OCI-LY3 (cell line): ENCODE measurements around the gene JDP2.

Experiments
- H2AFZ ChIP-seq: fragments of 200-600, 300-600 bp; shearing (Covaris generic); 2 replicates; pipeline ENCODE4 v1.6.0; 2014; ENCODE audit warnings: antibody characterized with exemption, low read depth, low read length
- H3K27ac ChIP-seq: fragments of 200-600, 300-600 bp; sonication (generic); 2 replicates; pipeline ENCODE4 v1.5.1; 2014; ENCODE audit warnings: mild to moderate bottlenecking, low read length, moderate library complexity, mixed read lengths
- H3K27me3 ChIP-seq: fragments of 200-600, 300-600 bp; sonication (generic); 2 replicates; pipeline ENCODE4 v1.6.1; 2014; ENCODE audit warnings: low read depth, low read length, mixed read lengths
- H3K36me3 ChIP-seq: fragments of 200-600, 300-600 bp; sonication (generic); replicated peaks from 2 replicates; pipeline ENCODE3; 2014; ENCODE audit warnings: low read depth, low read length, mixed read lengths
- H3K4me1 ChIP-seq: fragments of 300-600, 200-600 bp; sonication (generic); 2 replicates; pipeline ENCODE4 v1.6.1; 2014; ENCODE audit warnings: low read length, mixed read lengths
- H3K4me2 ChIP-seq: fragments of 200-600, 300-600 bp; sonication (generic); 2 replicates; pipeline ENCODE4 v1.6.1; 2014; ENCODE audit warnings: low read length, mixed read lengths
- H3K4me3 ChIP-seq: fragments of 300-600, 200-600 bp; sonication (generic); 2 replicates; pipeline ENCODE4 v1.5.1; 2014; ENCODE audit warnings: antibody characterized with exemption, mild to moderate bottlenecking, low read length, moderate library complexity
- H3K79me2 ChIP-seq: fragments of 300-600, 200-600 bp; shearing (Covaris generic); 2 replicates; pipeline ENCODE4 v1.6.1; 2014; ENCODE audit warnings: mild to moderate bottlenecking, low read length, mixed read lengths
- H3K9ac ChIP-seq: fragments of 300-600, 200-600 bp; shearing (Covaris generic); 2 replicates; pipeline ENCODE4 v1.6.0; 2014; ENCODE audit warnings: mild to moderate bottlenecking, low read length, moderate library complexity
- H3K9me3 ChIP-seq: fragments of 200-600, 300-600 bp; shearing (Covaris generic); 2 replicates; pipeline ENCODE4 v1.6.1; 2014; ENCODE audit warnings: low read length, mixed read lengths; ENCODE audit not compliant: insufficient read depth
- H4K20me1 ChIP-seq: fragments of 200-600, 300-600 bp; sonication (generic); 2 replicates; pipeline ENCODE4 v1.6.1; 2016; ENCODE audit warnings: low read length, mixed read lengths; ENCODE audit not compliant: insufficient read depth
- EZH2phosphoT487 ChIP-seq: fragments of 200-600 bp; shearing (Covaris generic); IDR thresholded peaks from 2 replicates; pipeline ENCODE4 v1.6.1; 2018; ENCODE audit warnings: antibody characterized with exemption, mixed run types, low read depth
- TF ChIP-seq, protein P1 (sequence below): fragments of 200-600, 300-600 bp; sonication (generic); IDR thresholded peaks from 2 replicates; pipeline ENCODE4 v1.5.1; 2014; ENCODE audit warnings: antibody characterized with exemption, low read length, low read depth

JDP2 gene

GRCh38 chr14:75459099-75459741, 31.4 kb downstream of the JDP2 start:
- H4K20me1 ChIP-seq = peaks cover 98% of the 10 kb centered on the region
- no peak overlapping the region for H3K9ac ChIP-seq

DNA sequence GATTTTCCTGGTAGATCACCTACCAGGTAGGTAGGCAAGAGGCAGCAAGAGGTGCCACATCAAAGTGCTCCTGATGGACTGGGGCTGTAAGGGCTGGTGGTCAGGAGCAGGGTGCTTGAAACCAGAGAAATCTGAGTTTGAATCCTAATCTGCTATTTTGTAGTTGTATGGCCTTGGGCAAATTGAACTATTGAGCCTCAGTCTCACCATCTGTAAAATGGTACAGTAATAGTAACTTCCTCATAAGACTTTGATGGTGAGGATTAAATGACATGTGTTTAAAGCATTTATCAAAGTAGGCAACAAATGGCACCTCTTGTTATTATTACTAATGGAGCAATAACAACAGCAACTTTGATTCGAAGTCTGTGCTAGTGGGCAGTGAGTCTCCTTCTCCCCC, 32.0 kb downstream of the JDP2 start:
- Histone ChIP-seq H3K9ac (no peak overlapping the region), H3K79me2 (peaks cover 97% of the 10 kb centered on the region), H3K4me2 (no peak overlapping the region), H3K4me3 (no peak overlapping the region), H3K27me3 (no peaks in the 10 kb centered on the region), H2AFZ (no peak overlapping the region), H3K4me1 (no peaks in the 10 kb centered on the region), H4K20me1 (peaks cover 98% of the 10 kb centered on the region), H3K27ac (no peak overlapping the region), H3K36me3 (peaks cover 97% of the 10 kb centered on the region), H3K9me3 (no peaks in the 10 kb centered on the region)
- TF ChIP-seq, protein P1, sequence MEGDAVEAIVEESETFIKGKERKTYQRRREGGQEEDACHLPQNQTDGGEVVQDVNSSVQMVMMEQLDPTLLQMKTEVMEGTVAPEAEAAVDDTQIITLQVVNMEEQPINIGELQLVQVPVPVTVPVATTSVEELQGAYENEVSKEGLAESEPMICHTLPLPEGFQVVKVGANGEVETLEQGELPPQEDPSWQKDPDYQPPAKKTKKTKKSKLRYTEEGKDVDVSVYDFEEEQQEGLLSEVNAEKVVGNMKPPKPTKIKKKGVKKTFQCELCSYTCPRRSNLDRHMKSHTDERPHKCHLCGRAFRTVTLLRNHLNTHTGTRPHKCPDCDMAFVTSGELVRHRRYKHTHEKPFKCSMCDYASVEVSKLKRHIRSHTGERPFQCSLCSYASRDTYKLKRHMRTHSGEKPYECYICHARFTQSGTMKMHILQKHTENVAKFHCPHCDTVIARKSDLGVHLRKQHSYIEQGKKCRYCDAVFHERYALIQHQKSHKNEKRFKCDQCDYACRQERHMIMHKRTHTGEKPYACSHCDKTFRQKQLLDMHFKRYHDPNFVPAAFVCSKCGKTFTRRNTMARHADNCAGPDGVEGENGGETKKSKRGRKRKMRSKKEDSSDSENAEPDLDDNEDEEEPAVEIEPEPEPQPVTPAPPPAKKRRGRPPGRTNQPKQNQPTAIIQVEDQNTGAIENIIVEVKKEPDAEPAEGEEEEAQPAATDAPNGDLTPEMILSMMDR = no peak
- no peak for TF ChIP-seq EZH2phosphoT487

More at GRCh38 chr14:75459099-75459741, 31.4 kb downstream of the JDP2 start:
- TF ChIP-seq, protein P1 = no peak
- no peak for TF ChIP-seq EZH2phosphoT487
- H3K27me3 ChIP-seq = no peaks in the 10 kb centered on the region
- no peak overlapping the region for H3K4me2 ChIP-seq
- H3K27ac ChIP-seq = no peak overlapping the region
- H3K79me2 ChIP-seq = peaks cover 97% of the 10 kb centered on the region
- no peaks in the 10 kb centered on the region for H3K4me1 ChIP-seq
- peaks cover 97% of the 10 kb centered on the region for H3K36me3 ChIP-seq
- H3K9me3 ChIP-seq = no peaks in the 10 kb centered on the region
- H2AFZ ChIP-seq = no peak overlapping the region
- H3K4me3 ChIP-seq = no peak overlapping the region

DNA sequence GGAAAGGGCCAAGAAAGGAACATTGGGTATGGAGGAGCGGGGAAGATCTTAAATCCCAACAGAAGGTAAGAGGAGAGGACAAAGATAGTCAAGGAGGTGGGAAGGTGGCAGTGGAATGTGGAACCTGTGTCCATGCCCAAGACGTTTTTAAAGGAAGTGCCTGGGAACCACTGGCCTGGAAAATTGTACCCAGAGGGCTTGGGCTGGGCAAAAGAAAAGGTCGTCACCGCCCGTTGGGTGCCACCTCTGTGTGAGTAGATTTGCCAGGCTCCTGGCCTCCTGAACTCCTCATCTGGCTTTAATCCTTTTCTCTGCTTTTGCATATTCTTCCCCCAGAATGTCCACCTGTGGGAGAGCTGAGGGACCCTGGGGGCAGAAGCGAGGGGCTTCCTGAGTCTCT, 32.6 kb downstream of the JDP2 start:
- Histone ChIP-seq H3K4me2 (no peak overlapping the region), H3K27ac (no peak overlapping the region), H3K4me1 (no peaks in the 10 kb centered on the region), H4K20me1 (peaks cover 97% of the 10 kb centered on the region), H3K79me2 (peaks cover 97% of the 10 kb centered on the region), H2AFZ (no peak overlapping the region), H3K27me3 (no peaks in the 10 kb centered on the region), H3K36me3 (peaks cover 96% of the 10 kb centered on the region), H3K9ac (no peak overlapping the region), H3K9me3 (no peaks in the 10 kb centered on the region), H3K4me3 (no peak overlapping the region)
- TF ChIP-seq, protein P1 = no peak
- TF ChIP-seq EZH2phosphoT487 = no peak

GRCh38 chr14:75461303-75461702, 33.5 kb downstream of the JDP2 start:
- no peak for TF ChIP-seq EZH2phosphoT487
- TF ChIP-seq, protein P1 = no peak
- no peak overlapping the region for H2AFZ ChIP-seq
- H3K4me2 ChIP-seq = no peak overlapping the region
- no peak overlapping the region for H3K27ac ChIP-seq
- no peak overlapping the region for H3K4me3 ChIP-seq
- no peaks in the 10 kb centered on the region for H3K27me3 ChIP-seq
- H3K79me2 ChIP-seq = peaks cover 91% of the 10 kb centered on the region
- no peaks in the 10 kb centered on the region for H3K9me3 ChIP-seq
- peaks cover 91% of the 10 kb centered on the region for H3K36me3 ChIP-seq
- peaks cover 95% of the 10 kb centered on the region for H4K20me1 ChIP-seq
- H3K4me1 ChIP-seq = no peaks in the 10 kb centered on the region
- H3K9ac ChIP-seq = no peak overlapping the region
